Smooth muscle cell (in vitro differentiated cells): ENCODE measurements around the gene NOD2. TPM values are rescaled to one million over a fixed set of nuclear protein-coding genes. Genes with fewer than 3 reads are reported as not detected.

ENCODE experiments used
- DNase-seq: peaks from one replicate; lab custom pipeline; 2025; ENCODE audit not compliant: unreplicated experiment; lab: John Stamatoyannopoulos, UW
- H2AFZ ChIP-seq: fragments of 200-600 bp; sonication (generic); 2 replicates; pipeline ENCODE4 v1.6.0; 2016; ENCODE audit warnings: antibody characterized with exemption, low read depth, mild to moderate bottlenecking
- H3F3A ChIP-seq: fragments of 200-600 bp; sonication (generic); 2 replicates; pipeline ENCODE4 v1.6.0; 2017; ENCODE audit warnings: antibody characterized with exemption, low read depth
- H3K27ac ChIP-seq: fragments of 200-600 bp; sonication (generic); 2 replicates; pipeline ENCODE4 v1.5.1; 2016; ENCODE audit warnings: low read depth, mild to moderate bottlenecking
- H3K27me3 ChIP-seq: fragments of 200-600 bp; sonication (generic); 2 replicates; pipeline ENCODE4 v1.6.1; 2016; ENCODE audit warnings: low read depth, mild to moderate bottlenecking
- H3K36me3 ChIP-seq: fragments of 200-600 bp; sonication (generic); 2 replicates; pipeline ENCODE4 v1.5.1; 2016; ENCODE audit warnings: low read depth
- H3K4me1 ChIP-seq: fragments of 200-600 bp; sonication (generic); 2 replicates; pipeline ENCODE4 v1.5.1; 2016; ENCODE audit warnings: low read depth
- H3K4me2 ChIP-seq: fragments of 200-600 bp; sonication (generic); 2 replicates; pipeline ENCODE4 v1.6.0; 2016; ENCODE audit warnings: mild to moderate bottlenecking
- H3K4me3 ChIP-seq: fragments of 200-600 bp; sonication (generic); 2 replicates; pipeline ENCODE4 v1.5.1; 2016; ENCODE audit warnings: mild to moderate bottlenecking
- H3K79me2 ChIP-seq: fragments of 200-600 bp; sonication (generic); 2 replicates; pipeline ENCODE4 v1.6.0; 2016; ENCODE audit warnings: low read depth, mild to moderate bottlenecking
- H3K9ac ChIP-seq: fragments of 200-600 bp; sonication (generic); 2 replicates; pipeline ENCODE4 v1.6.0; 2016; ENCODE audit warnings: low read depth
- H3K9me3 ChIP-seq: fragments of 200-600 bp; sonication (generic); replicated peaks from 2 replicates; pipeline ENCODE4 v1.5.1; 2016; ENCODE audit warnings: low read depth
- H4K20me1 ChIP-seq: fragments of 200-600 bp; sonication (generic); 2 replicates; pipeline ENCODE4 v1.6.0; 2016; ENCODE audit warnings: low read depth
- WGBS: methylation state at CpG from one replicate; pipeline ENCODE4 v1.1.7; 2016; ENCODE audit warnings: low lambda C conversion rate; 5-methylcytosine and 5-hydroxymethylcytosine counted together
- polyA plus RNA-seq: library from polyadenylated mRNA; unstranded; fragments of >200 nt; fragmentation: Nextera tagmentation; extraction: Ambion mirVana; gene quantifications from 2 replicates; pipeline ENCODE4 v1.2.1, GENCODE V29; 2016
- total RNA-seq: library from RNA; depleted of rRNA; stranded (reverse); fragments of >200 nt; gene quantifications from 2 replicates; pipeline ENCODE4 v1.2.3, GENCODE V29; 2014
- TF ChIP-seq, protein P1 (sequence below): fragments of 200-600 bp; sonication (generic); IDR thresholded peaks from 2 replicates; pipeline ENCODE4 v1.5.1; 2017; ENCODE audit warnings: borderline replicate concordance, mild to moderate bottlenecking, antibody characterized with exemption; ENCODE audit not compliant: insufficient read depth, poor library complexity, severe bottlenecking

NOD2 gene
- total and polyA plus RNA-seq, 2 experiments from 2014 or later, result 0.90 TPM; not detected in 1

DNA sequence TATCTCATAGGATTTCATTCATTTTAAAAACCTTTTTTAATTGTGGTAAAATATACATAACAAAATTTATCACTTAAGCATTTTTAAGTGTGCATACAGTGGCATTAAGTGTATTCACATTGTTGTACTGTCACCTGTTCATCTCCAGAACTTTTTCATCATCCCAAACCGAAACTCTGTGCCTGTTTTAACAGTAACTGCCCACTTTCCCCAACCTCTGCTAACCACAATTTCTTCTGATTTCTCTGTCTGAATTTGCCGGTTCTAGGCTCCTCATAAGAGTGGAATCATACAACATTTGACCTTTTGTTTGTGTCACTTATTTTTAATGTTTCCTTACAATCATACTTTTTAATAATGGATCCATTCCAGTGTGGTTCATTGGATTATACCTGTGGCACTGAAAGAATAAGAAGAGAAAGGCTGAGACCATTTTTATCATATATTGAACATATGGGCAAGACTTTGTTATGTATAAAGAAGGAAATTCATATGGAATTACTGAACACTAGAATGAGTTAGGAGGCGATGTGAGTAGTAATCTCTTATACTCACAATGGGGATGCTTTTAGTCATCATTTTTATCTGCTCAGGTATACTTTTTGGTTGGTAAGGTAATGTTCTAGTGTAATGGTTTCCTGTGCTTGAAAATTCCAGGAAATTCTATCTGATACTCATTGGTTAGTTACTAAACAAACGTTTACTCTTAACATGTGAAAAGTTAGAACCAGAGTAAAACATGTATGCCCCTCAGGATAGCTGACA, 59.2 kb downstream of the NOD2 start:
- Histone ChIP-seq H4K20me1 (peaks cover 3% of the 10 kb centered on the region), H2AFZ (no peak overlapping the region), H3K4me1 (no peaks in the 10 kb centered on the region), H3K4me3 (no peak overlapping the region), H3K27me3 (no peaks in the 10 kb centered on the region), H3K9me3 (no peaks in the 10 kb centered on the region), H3K79me2 (no peaks in the 10 kb centered on the region), H3K9ac (no peak overlapping the region), H3K36me3 (peaks cover 7% of the 10 kb centered on the region), H3K27ac (no peak overlapping the region), H3K4me2 (no peak overlapping the region), H3F3A (no peaks in the 10 kb centered on the region)
- WGBS, result 96% methylated on average over 4 of the region's 4 CpGs
- TF ChIP-seq, protein P1, sequence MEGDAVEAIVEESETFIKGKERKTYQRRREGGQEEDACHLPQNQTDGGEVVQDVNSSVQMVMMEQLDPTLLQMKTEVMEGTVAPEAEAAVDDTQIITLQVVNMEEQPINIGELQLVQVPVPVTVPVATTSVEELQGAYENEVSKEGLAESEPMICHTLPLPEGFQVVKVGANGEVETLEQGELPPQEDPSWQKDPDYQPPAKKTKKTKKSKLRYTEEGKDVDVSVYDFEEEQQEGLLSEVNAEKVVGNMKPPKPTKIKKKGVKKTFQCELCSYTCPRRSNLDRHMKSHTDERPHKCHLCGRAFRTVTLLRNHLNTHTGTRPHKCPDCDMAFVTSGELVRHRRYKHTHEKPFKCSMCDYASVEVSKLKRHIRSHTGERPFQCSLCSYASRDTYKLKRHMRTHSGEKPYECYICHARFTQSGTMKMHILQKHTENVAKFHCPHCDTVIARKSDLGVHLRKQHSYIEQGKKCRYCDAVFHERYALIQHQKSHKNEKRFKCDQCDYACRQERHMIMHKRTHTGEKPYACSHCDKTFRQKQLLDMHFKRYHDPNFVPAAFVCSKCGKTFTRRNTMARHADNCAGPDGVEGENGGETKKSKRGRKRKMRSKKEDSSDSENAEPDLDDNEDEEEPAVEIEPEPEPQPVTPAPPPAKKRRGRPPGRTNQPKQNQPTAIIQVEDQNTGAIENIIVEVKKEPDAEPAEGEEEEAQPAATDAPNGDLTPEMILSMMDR, result no peak
- no peak for DNase-seq

DNA sequence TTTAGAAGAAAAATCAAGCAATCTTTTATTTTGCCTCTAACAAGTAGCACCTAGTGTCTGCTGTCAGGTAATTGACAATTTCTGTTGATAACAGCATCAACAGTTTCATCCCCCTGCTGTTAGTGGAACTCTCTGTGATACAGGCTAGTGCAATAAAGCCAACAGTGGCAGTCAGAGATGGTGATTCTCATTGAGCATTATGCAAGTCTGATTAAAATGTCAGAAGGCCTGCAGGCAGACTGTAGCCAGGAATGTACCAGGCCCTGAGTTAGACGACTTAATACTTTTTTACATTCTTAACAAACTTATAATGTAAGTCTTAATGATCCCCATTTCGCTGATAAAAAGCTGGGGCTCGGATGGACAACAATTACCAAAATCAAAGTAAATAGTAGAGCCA, 63.1 kb downstream of the NOD2 start:
- TF ChIP-seq, protein P1, result no peak
- no peak for DNase-seq
- H4K20me1 ChIP-seq, result peaks cover 12% of the 10 kb centered on the region
- H3K4me3 ChIP-seq, result no peak overlapping the region
- no peaks in the 10 kb centered on the region for H3F3A ChIP-seq
- no peaks in the 10 kb centered on the region for H3K79me2 ChIP-seq
- H3K9me3 ChIP-seq, result no peaks in the 10 kb centered on the region
- no peak overlapping the region for H3K4me2 ChIP-seq
- H3K36me3 ChIP-seq, result peaks cover 7% of the 10 kb centered on the region
- WGBS, result 85% methylated on average over 3 of the region's 3 CpGs
- no peak overlapping the region for H3K27ac ChIP-seq
- H2AFZ ChIP-seq, result no peak overlapping the region
- no peaks in the 10 kb centered on the region for H3K27me3 ChIP-seq
- no peaks in the 10 kb centered on the region for H3K4me1 ChIP-seq
- H3K9ac ChIP-seq, result no peak overlapping the region

DNA sequence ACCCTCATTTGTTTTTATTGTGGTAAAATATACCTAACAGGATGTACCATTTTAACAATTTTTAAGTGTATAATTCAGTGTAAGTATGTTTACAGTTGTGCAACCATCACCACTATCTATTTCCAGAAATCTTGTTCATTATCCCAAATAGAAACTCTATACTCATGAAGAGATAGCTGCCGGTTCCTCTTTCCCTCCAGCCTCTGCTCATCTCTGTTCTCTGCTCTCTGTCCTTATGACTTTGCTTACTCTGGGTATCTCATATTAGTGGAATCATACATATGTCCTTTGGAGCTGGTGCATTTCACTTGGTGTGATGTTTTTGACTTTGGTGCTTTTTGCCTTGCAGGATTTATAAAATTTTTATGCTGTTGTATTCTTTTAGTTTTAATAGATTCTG, 67.9 kb downstream of the NOD2 start:
- WGBS, result 66% methylated on average over 1 of the region's 1 CpG
- Histone ChIP-seq H3K36me3 (peaks cover 8% of the 10 kb centered on the region), H3K9ac (no peak overlapping the region), H3K79me2 (no peaks in the 10 kb centered on the region), H3K9me3 (no peaks in the 10 kb centered on the region), H3K4me1 (no peaks in the 10 kb centered on the region), H3K27ac (no peak overlapping the region), H3F3A (no peaks in the 10 kb centered on the region), H3K4me2 (no peak overlapping the region), H4K20me1 (peaks cover 16% of the 10 kb centered on the region), H3K27me3 (no peaks in the 10 kb centered on the region), H2AFZ (no peak overlapping the region), H3K4me3 (no peak overlapping the region)
- DNase-seq, result no peak
- TF ChIP-seq, protein P1, result no peak

DNA sequence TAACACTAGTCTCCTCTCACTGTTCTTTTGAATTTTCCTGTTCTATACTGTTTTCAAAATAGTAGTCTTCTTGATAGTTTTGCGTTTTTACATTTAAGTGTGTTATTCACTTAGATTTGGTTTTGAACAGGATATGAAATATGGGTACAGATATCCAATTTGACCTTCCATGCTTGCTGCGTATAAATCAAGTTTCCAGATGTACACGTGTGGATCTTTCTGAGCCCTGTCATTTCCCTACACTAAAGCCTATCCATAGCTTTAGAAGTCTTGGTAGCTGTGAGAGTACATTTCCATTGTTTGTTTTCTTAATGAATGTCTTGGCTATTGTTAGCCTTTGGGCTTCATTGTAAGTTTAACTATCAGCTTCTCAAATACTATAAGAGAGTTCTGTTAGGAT, 68.8 kb downstream of the NOD2 start:
- no peak overlapping the region for H3K4me2 ChIP-seq
- H3K4me1 ChIP-seq, result no peaks in the 10 kb centered on the region
- peaks cover 16% of the 10 kb centered on the region for H4K20me1 ChIP-seq
- H3K9ac ChIP-seq, result no peak overlapping the region
- TF ChIP-seq, protein P1, result no peak
- H3K4me3 ChIP-seq, result no peak overlapping the region
- peaks cover 13% of the 10 kb centered on the region for H3K36me3 ChIP-seq
- H2AFZ ChIP-seq, result no peak overlapping the region
- no peaks in the 10 kb centered on the region for H3K79me2 ChIP-seq
- WGBS, result 93% methylated on average over 3 of the region's 3 CpGs
- no peaks in the 10 kb centered on the region for H3F3A ChIP-seq
- no peaks in the 10 kb centered on the region for H3K27me3 ChIP-seq
- no peak overlapping the region for H3K27ac ChIP-seq
- H3K9me3 ChIP-seq, result no peaks in the 10 kb centered on the region
- DNase-seq, result no peak
